Loucy (cell line): ENCODE data around the gene HS6ST2.

Experiments
- H2AFZ ChIP-seq: fragments of 200-600 bp; sonication (generic); 2 replicates; pipeline ENCODE4 v1.6.0; 2016; ENCODE audit warnings: antibody characterized with exemption, mild to moderate bottlenecking, low read length, moderate library complexity
- H3F3A ChIP-seq: fragments of 200-600 bp; 2 replicates; pipeline ENCODE4 v1.6.0; 2016; ENCODE audit warnings: antibody characterized with exemption, low read depth, mild to moderate bottlenecking
- H3K27me3 ChIP-seq: fragments of 200-600 bp; sonication (generic); 2 replicates; pipeline ENCODE4 v1.6.1; 2014; ENCODE audit warnings: low read length, mild to moderate bottlenecking; ENCODE audit not compliant: insufficient read depth, poor library complexity, severe bottlenecking
- H3K36me3 ChIP-seq: fragments of 200-600 bp; sonication (generic); 2 replicates; pipeline ENCODE4 v1.6.1; 2016; ENCODE audit warnings: low read length; ENCODE audit not compliant: insufficient read depth
- H3K4me1 ChIP-seq: fragments of 200-600 bp; sonication (generic); 2 replicates; pipeline ENCODE4 v1.5.1; 2014; ENCODE audit warnings: low read length, mild to moderate bottlenecking; ENCODE audit not compliant: insufficient read depth, poor library complexity, severe bottlenecking
- H3K4me2 ChIP-seq: fragments of 200-600 bp; sonication (generic); 2 replicates; pipeline ENCODE4 v1.6.0; 2014; ENCODE audit warnings: antibody characterized with exemption, low read length, low read depth, mild to moderate bottlenecking; ENCODE audit not compliant: poor library complexity, severe bottlenecking
- H3K4me3 ChIP-seq: fragments of 200-600 bp; sonication (generic); 2 replicates; pipeline ENCODE4 v1.5.1; 2014; ENCODE audit warnings: low read length, mild to moderate bottlenecking, mixed read lengths; ENCODE audit not compliant: poor library complexity, severe bottlenecking
- H3K79me2 ChIP-seq: fragments of 200-600 bp; sonication (generic); 2 replicates; pipeline ENCODE4 v1.6.1; 2014; ENCODE audit warnings: low read length; ENCODE audit not compliant: insufficient read depth
- H3K9ac ChIP-seq: fragments of 200-600 bp; sonication (generic); 2 replicates; pipeline ENCODE4 v1.6.0; 2014; ENCODE audit warnings: mild to moderate bottlenecking, low read depth, low read length, moderate library complexity; ENCODE audit not compliant: poor library complexity, severe bottlenecking
- H3K9me2 ChIP-seq: fragments of 200-600 bp; sonication (generic); replicated peaks from 2 replicates; pipeline ENCODE4 v1.6.1; 2016; ENCODE audit warnings: low read depth, low read length, mixed read lengths
- H3K9me3 ChIP-seq: fragments of 200-600 bp; sonication (generic); 2 replicates; pipeline ENCODE4 v1.6.1; 2014; ENCODE audit warnings: mild to moderate bottlenecking, antibody characterized with exemption, low read length, low read depth; ENCODE audit not compliant: insufficient read depth
- H4K20me1 ChIP-seq: fragments of 200-600 bp; sonication (generic); 2 replicates; pipeline ENCODE4 v1.6.0; 2014; ENCODE audit warnings: antibody characterized with exemption, low read length, mild to moderate bottlenecking; ENCODE audit not compliant: insufficient read depth, poor library complexity, severe bottlenecking
- EZH2phosphoT487 ChIP-seq: fragments of 200-600 bp; IDR thresholded peaks from 2 replicates; pipeline ENCODE4 v1.6.1; 2018; ENCODE audit warnings: antibody characterized with exemption, mild to moderate bottlenecking, moderate library complexity, borderline replicate concordance
- TF ChIP-seq, protein P1 (sequence below): fragments of 200-600 bp; sonication (generic); conservative IDR thresholded peaks from 2 replicates; pipeline ENCODE4 v1.5.1; 2014; ENCODE audit warnings: mild to moderate bottlenecking, antibody characterized with exemption, low read length

Gene HS6ST2

DNA sequence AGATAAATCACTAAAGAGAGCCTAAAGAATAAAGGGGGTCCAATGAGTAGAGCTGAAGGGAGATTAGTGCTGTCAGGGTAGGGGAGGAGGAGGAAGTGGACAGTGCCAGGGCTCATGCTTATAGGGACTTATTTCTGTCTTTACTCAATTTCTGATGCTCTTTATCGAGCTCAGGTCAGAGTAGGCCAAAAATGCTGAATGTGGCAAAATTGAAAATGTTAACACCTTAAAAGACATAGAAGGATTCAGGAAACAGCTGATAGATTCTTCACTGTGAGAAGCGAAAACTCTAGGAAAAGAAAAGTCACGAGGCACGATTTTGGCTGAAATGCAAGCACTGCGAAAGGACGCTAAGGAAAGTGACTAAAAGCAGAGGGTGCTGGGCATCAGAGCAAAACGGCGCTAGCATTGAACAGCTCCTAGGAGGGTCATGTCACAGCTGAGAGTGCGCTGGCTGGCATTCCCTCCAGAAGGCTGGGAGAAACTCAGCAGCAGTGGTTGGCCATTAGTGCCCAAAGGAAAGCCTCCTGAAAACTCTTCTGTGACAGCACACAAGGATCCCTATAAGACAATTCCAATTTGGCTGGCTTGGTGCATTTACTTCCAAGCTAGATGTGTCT is 150.9 kb downstream of the HS6ST2 start:
- Histone ChIP-seq H2AFZ (no peak overlapping the region), H3K9me3 (no peaks in the 10 kb centered on the region), H3K9me2 (no peaks in the 10 kb centered on the region), H3K4me3 (no peak overlapping the region), H3K27me3 (no peaks in the 10 kb centered on the region), H4K20me1 (no peaks in the 10 kb centered on the region), H3K4me1 (no peaks in the 10 kb centered on the region), H3K36me3 (no peaks in the 10 kb centered on the region), H3K9ac (no peak overlapping the region), H3K4me2 (no peak overlapping the region), H3K79me2 (no peaks in the 10 kb centered on the region), H3F3A (no peaks in the 10 kb centered on the region)
- no peak for TF ChIP-seq EZH2phosphoT487

DNA sequence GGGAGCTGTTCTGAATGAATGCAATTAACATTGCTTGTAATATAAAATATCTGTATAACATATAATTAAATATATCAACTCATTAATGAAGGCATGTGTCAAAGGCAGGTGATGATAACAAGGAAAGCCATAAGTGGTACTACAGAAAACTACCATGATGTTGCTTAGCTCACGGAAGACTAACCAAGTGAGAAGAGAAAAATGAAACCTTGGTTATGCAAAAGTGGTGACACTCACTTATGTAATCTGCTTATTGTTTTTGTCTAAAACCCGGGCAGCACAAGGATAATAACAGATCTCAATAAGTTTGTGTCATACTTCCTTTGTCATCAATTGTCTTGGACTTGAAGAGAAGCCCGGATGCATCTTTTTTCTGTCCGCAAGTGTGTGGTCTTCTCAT is 156.4 kb downstream of the HS6ST2 start:
- no peaks in the 10 kb centered on the region for H3K27me3 ChIP-seq
- H3F3A ChIP-seq: no peaks in the 10 kb centered on the region
- no peak overlapping the region for H3K4me2 ChIP-seq
- no peaks in the 10 kb centered on the region for H3K9me2 ChIP-seq
- H3K79me2 ChIP-seq: no peaks in the 10 kb centered on the region
- no peaks in the 10 kb centered on the region for H4K20me1 ChIP-seq
- TF ChIP-seq EZH2phosphoT487: no peak
- TF ChIP-seq, protein P1, sequence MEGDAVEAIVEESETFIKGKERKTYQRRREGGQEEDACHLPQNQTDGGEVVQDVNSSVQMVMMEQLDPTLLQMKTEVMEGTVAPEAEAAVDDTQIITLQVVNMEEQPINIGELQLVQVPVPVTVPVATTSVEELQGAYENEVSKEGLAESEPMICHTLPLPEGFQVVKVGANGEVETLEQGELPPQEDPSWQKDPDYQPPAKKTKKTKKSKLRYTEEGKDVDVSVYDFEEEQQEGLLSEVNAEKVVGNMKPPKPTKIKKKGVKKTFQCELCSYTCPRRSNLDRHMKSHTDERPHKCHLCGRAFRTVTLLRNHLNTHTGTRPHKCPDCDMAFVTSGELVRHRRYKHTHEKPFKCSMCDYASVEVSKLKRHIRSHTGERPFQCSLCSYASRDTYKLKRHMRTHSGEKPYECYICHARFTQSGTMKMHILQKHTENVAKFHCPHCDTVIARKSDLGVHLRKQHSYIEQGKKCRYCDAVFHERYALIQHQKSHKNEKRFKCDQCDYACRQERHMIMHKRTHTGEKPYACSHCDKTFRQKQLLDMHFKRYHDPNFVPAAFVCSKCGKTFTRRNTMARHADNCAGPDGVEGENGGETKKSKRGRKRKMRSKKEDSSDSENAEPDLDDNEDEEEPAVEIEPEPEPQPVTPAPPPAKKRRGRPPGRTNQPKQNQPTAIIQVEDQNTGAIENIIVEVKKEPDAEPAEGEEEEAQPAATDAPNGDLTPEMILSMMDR: no peak
- no peak overlapping the region for H3K9ac ChIP-seq
- H3K4me1 ChIP-seq: no peaks in the 10 kb centered on the region
- H3K4me3 ChIP-seq: no peak overlapping the region
- H3K9me3 ChIP-seq: no peaks in the 10 kb centered on the region
- no peak overlapping the region for H2AFZ ChIP-seq
- H3K36me3 ChIP-seq: no peaks in the 10 kb centered on the region

DNA sequence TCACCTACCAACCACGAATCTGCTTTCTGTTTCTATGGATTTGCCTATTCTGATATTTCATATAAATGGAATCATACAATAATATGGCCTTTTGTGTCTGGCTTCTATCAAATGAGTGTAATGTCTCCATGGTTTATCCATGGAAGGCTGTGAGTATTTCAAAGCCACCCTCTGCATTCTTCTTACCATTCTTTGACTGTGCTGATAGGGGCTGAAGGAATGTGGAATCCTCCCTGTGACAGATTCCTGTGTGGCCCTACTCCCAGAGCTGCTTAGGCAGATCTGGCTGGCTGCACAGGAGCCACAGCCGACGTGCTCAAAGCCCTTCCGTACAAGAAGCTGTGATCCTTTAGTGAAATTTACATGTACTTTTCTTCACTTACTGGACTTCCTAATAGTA is 163.2 kb downstream of the HS6ST2 start:
- H4K20me1 ChIP-seq: no peaks in the 10 kb centered on the region
- TF ChIP-seq, protein P1: no peak
- no peak for TF ChIP-seq EZH2phosphoT487

DNA sequence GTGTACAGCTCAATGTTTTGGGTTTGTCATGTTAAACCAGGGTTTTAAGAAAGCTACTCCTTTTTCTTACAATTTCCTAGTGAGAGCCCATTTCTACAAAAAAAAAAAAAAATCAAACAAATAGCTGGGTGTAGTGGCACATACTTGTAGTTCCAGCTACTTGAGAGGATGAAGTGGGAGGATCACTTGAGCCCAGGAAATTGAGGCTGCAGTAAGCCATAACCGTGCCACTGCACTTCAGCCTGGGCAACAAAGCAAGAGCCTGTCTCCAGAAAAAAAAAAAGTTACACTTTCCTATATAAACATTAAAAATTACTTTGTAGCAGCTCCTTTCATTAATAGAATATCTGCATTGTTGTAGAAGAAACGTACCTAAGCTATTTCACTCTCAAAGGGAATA is 166.7 kb downstream of the HS6ST2 start:
- Histone ChIP-seq H3K4me3 (no peak overlapping the region), H3K4me1 (no peaks in the 10 kb centered on the region), H2AFZ (no peak overlapping the region), H3K9me2 (no peaks in the 10 kb centered on the region), H3F3A (no peaks in the 10 kb centered on the region), H3K36me3 (no peaks in the 10 kb centered on the region), H4K20me1 (no peaks in the 10 kb centered on the region), H3K9me3 (no peaks in the 10 kb centered on the region), H3K9ac (no peak overlapping the region), H3K27me3 (no peaks in the 10 kb centered on the region), H3K4me2 (no peak overlapping the region), H3K79me2 (no peaks in the 10 kb centered on the region)
- TF ChIP-seq, protein P1: no peak

More for the DNA sequence above, 163.2 kb downstream of the HS6ST2 start:
- Histone ChIP-seq H3K4me3 (no peak overlapping the region), H3K79me2 (no peaks in the 10 kb centered on the region), H3K27me3 (no peaks in the 10 kb centered on the region), H3K36me3 (no peaks in the 10 kb centered on the region), H3K9ac (no peak overlapping the region), H3K9me3 (no peaks in the 10 kb centered on the region), H3K9me2 (no peaks in the 10 kb centered on the region), H2AFZ (no peak overlapping the region), H3F3A (no peaks in the 10 kb centered on the region), H3K4me2 (no peak overlapping the region), H3K4me1 (no peaks in the 10 kb centered on the region)
